Right ventricle myocardium inferior (tissue), 1 donor: ENCODE data around the gene ASPN. TPM values are rescaled to one million over a fixed set of nuclear protein-coding genes. Genes with fewer than 3 reads are reported as not detected.
"Not testable (repeated sequence)": the region's sequence is repeated elsewhere in the genome, so short reads cannot be mapped to it uniquely, and the experiment has no call there.

Experiments
- ATAC-seq: fragments of 200-7000 bp; cut with Tn5 transposase; one replicate; pipeline ENCODE4 v1.9.1; 2020; ENCODE audit warnings: mild to moderate bottlenecking, moderate library complexity
- DNase-seq: peaks from one replicate; pipeline ENCODE4 v3.0.0; 2021; ENCODE audit errors: missing footprints
- intact Hi-C: fragments of 100-400 bp; cut with DNase I; formaldehyde crosslinking; loops from one replicate; pipeline ENCODE4 v1.11.0; 2022
- total RNA-seq: library from RNA; stranded (reverse); fragmentation: NEBNext Ultra II Directional; extraction: Animal tissue kit (Norgen Biotek cat#: 25700); gene quantifications from one replicate; pipeline ENCODE4 v1.2.1, GENCODE V29; 2021
- donor health status: DM: no; HTN: yes; CAD: no; lungs with severe emphysema.

Gene ASPN
- total RNA-seq, 1 donor from 2014 or later = 5.7 TPM

- ATAC-seq (no peak), DNase-seq (no peak)
- intact Hi-C loops = no loop called here
Observed at GRCh38 chr9:92438900-92439526, 43.3 kb downstream of the ASPN start.

GRCh38 chr9:92435263-92435662 is 47.0 kb downstream of the ASPN start:
- DNase-seq = no peak
- no peak for ATAC-seq
- intact Hi-C loops = no loop called here

GRCh38 chr9:92432972-92433548 is 49.2 kb downstream of the ASPN start:
- DNase-seq = no peak
- no peak for ATAC-seq
- intact Hi-C loops = no loop called here

GRCh38 chr9:92432350-92432749 is 50.0 kb downstream of the ASPN start:
- ATAC-seq = no peak
- no peak for DNase-seq
- intact Hi-C loops = no loop called here

GRCh38 chr9:92429836-92430235 is 52.5 kb downstream of the ASPN start:
- DNase-seq (no peak), ATAC-seq (no peak)
- intact Hi-C loops = no loop called here

GRCh38 chr9:92426501-92427145 is 55.7 kb downstream of the ASPN start:
- intact Hi-C loops = no loop called here
- ATAC-seq (no peak), DNase-seq (no peak)

GRCh38 chr9:92425474-92425873 is 56.8 kb downstream of the ASPN start:
- DNase-seq (no peak), ATAC-seq (no peak)
- intact Hi-C loops = no loop called here

GRCh38 chr9:92424340-92424739 is 58.0 kb downstream of the ASPN start, which contains the start of gene OMD:
Gene OMD (minus strand): TSS chr9:92424471. CDS start chr9:92417558, 6,913 bp downstream.
- ATAC-seq (peak; percentile 56), DNase-seq (no peak)
- intact Hi-C loops = no loop called here

- DNase-seq (no peak), ATAC-seq (no peak)
- intact Hi-C loops = no loop called here
Observed at GRCh38 chr9:92423612-92424011, 58.7 kb downstream of the ASPN start.

GRCh38 chr9:92422611-92423338 is 59.5 kb downstream of the ASPN start:
- intact Hi-C loops = no loop called here
- DNase-seq = no peak
- ATAC-seq = no peak

- DNase-seq (no peak), ATAC-seq (no peak)
- intact Hi-C loops = no loop called here
Observed at GRCh38 chr9:92414566-92414965, 67.7 kb downstream of the ASPN start.

GRCh38 chr9:92411157-92411556 is 71.1 kb downstream of the ASPN start:
- ATAC-seq, intact Hi-C loops, DNase-seq: not testable (repeated sequence)

GRCh38 chr9:92408747-92409478 is 73.4 kb downstream of the ASPN start:
- intact Hi-C loops = no loop called here
- DNase-seq (no peak), ATAC-seq (no peak)

- intact Hi-C loops = no loop called here
- DNase-seq (no peak), ATAC-seq (no peak)
Observed at GRCh38 chr9:92407818-92408217, 74.5 kb downstream of the ASPN start.

GRCh38 chr9:92406477-92406876 is 75.8 kb downstream of the ASPN start:
- DNase-seq = no peak
- intact Hi-C loops = no loop called here
- ATAC-seq = peak; percentile 85
